GM23248 (cell line): ENCODE results near the gene IQCM.

Experiments
- EZH2 ChIP-seq: fragments of 200-600 bp; sonication (generic); IDR thresholded peaks from 2 replicates; pipeline ENCODE4 v1.6.1; 2018; ENCODE audit warnings: antibody characterized with exemption, mild to moderate bottlenecking; ENCODE audit not compliant: insufficient read depth, poor library complexity, severe bottlenecking
- EZH2phosphoT487 ChIP-seq: fragments of 200-600 bp; sonication (generic); IDR thresholded peaks from 2 replicates; pipeline ENCODE4 v1.6.1; 2018; ENCODE audit warnings: antibody characterized with exemption, moderate library complexity, mild to moderate bottlenecking, low read depth; ENCODE audit not compliant: insufficient read depth

DNA sequence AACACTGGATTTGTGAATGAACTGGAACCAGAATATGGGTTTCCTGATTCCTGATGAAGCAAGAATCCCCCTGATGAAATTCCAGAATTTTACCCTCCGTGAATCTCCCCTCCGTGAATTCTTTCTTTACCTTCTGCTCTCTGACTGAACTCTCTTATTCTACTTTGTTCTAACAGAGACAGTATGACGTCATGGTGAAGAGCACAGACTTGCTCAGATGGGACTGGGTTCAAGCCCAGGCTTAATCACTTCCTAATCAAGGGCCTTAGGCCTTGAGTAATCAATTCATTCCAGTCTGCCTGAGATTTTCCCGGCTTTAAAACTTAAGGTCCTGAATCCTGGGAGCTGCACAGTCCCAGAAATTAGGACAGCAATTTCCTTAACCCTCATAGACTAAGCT, 64.5 kb downstream of the IQCM start:
- TF ChIP-seq EZH2phosphoT487 (no peak), EZH2 (no peak)
